Measurements from ENCODE around the gene RAB28.

DNA sequence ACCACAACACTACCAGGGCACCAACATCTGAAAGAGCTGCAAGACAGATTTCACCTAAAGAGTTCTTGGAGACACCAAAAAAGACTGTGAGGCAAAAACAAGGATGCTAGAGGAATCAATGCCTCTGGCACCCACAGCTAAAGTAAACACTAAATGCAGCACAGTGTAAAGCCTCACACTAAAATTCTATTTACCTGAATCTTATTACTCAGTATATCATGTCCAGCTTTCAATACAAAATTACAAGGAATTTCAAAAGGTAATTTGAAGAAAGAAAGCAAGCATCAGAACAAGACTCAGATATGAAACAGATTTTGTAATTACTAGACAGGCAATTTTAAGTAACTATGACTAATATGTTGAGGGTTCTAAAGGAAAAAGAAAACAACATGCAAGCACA is 19.6 kb downstream of the RAB28 start:
- no peak for TF ChIP-seq EP300 (IDR thresholded peaks at IDR 0.05)
- TF ChIP-seq RAD21 (conservative IDR thresholded peaks at IDR 0.05 in 1 of 2, IDR thresholded peaks at IDR 0.05 in 1 of 2) = no peak
- TF ChIP-seq, protein P1, sequence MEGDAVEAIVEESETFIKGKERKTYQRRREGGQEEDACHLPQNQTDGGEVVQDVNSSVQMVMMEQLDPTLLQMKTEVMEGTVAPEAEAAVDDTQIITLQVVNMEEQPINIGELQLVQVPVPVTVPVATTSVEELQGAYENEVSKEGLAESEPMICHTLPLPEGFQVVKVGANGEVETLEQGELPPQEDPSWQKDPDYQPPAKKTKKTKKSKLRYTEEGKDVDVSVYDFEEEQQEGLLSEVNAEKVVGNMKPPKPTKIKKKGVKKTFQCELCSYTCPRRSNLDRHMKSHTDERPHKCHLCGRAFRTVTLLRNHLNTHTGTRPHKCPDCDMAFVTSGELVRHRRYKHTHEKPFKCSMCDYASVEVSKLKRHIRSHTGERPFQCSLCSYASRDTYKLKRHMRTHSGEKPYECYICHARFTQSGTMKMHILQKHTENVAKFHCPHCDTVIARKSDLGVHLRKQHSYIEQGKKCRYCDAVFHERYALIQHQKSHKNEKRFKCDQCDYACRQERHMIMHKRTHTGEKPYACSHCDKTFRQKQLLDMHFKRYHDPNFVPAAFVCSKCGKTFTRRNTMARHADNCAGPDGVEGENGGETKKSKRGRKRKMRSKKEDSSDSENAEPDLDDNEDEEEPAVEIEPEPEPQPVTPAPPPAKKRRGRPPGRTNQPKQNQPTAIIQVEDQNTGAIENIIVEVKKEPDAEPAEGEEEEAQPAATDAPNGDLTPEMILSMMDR (IDR thresholded peaks at IDR 0.05) = no peak
